H9 (cell line): ENCODE data around the gene SEMA3D. TPM values are rescaled to one million over a fixed set of nuclear protein-coding genes. Genes with fewer than 3 reads are reported as not detected.
A peak's percentile ranks its signal among the peaks of the same experiment; 100 is the strongest.

Experiments used
- DNase-seq: peaks from one replicate; pipeline ENCODE4 v3.0.0-alpha.2; 2017
- H2AFZ ChIP-seq: one replicate; pipeline ENCODE4 v1.6.1; 2013; ENCODE audit warnings: mild to moderate bottlenecking, low read length, control low read depth, moderate library complexity
- H2AK5ac ChIP-seq: 2 replicates; pipeline ENCODE4 v1.6.1; 2013; ENCODE audit warnings: low read length, control low read depth, mixed read lengths; ENCODE audit not compliant: insufficient read length
- H2BK120ac ChIP-seq: one replicate; pipeline ENCODE4 v1.6.1; 2013; ENCODE audit warnings: low read depth, mild to moderate bottlenecking, low read length, control low read depth, inconsistent platforms; ENCODE audit not compliant: poor library complexity, severe bottlenecking
- H2BK12ac ChIP-seq: 2 replicates; pipeline ENCODE4 v1.6.1; 2013; ENCODE audit warnings: low read length, control low read depth, mixed read lengths, low read depth; ENCODE audit not compliant: insufficient read length
- H2BK15ac ChIP-seq: 2 replicates; pipeline ENCODE4 v1.6.1; 2013; ENCODE audit warnings: low read depth, low read length, control low read depth
- H2BK20ac ChIP-seq: one replicate; pipeline ENCODE4 v1.6.1; 2013; ENCODE audit warnings: low read depth, mild to moderate bottlenecking, low read length, control low read depth, inconsistent platforms; ENCODE audit not compliant: poor library complexity, severe bottlenecking
- H2BK5ac ChIP-seq: 2 replicates; pipeline ENCODE4 v1.6.1; 2013; ENCODE audit warnings: low read length, control low read depth, mixed read lengths; ENCODE audit not compliant: insufficient read length
- H3K14ac ChIP-seq: 2 replicates; pipeline ENCODE4 v1.6.1; 2013; ENCODE audit warnings: low read length, control low read depth; ENCODE audit not compliant: insufficient read depth
- H3K18ac ChIP-seq: 2 replicates; pipeline ENCODE4 v1.6.1; 2013; ENCODE audit warnings: low read depth, mild to moderate bottlenecking, mixed read lengths, low read length, control low read depth; ENCODE audit not compliant: insufficient read length
- H3K23ac ChIP-seq: 2 replicates; pipeline ENCODE4 v1.6.1; 2013; ENCODE audit warnings: low read length, control low read depth, mixed read lengths, low read depth; ENCODE audit not compliant: insufficient read length
- H3K23me2 ChIP-seq: 2 replicates; pipeline ENCODE4 v1.6.1; 2013; ENCODE audit warnings: low read depth, mild to moderate bottlenecking, mixed read lengths, low read length, control low read depth; ENCODE audit not compliant: insufficient read length, poor library complexity, severe bottlenecking
- H3K27ac ChIP-seq: 2 replicates; pipeline ENCODE4 v1.5.1; 2013; ENCODE audit warnings: low read length, control low read depth, mixed read lengths, low read depth; ENCODE audit not compliant: insufficient read length
- H3K27me3 ChIP-seq: 2 replicates; pipeline ENCODE4 v1.6.1; 2013; ENCODE audit warnings: low read length, control low read depth, inconsistent platforms; ENCODE audit not compliant: insufficient read depth
- H3K4ac ChIP-seq: 2 replicates; pipeline ENCODE4 v1.6.1; 2013; ENCODE audit warnings: low read depth, mild to moderate bottlenecking, control low read depth, inconsistent platforms, low read length, moderate library complexity
- H3K4me1 ChIP-seq: 2 replicates; pipeline ENCODE4 v1.6.1; 2013; ENCODE audit warnings: low read length, control low read depth, inconsistent platforms; ENCODE audit not compliant: insufficient read depth
- H3K4me2 ChIP-seq: 2 replicates; pipeline ENCODE4 v1.6.1; 2013; ENCODE audit warnings: low read length, control low read depth, mixed read lengths; ENCODE audit not compliant: insufficient read length, insufficient read depth
- H3K56ac ChIP-seq: 2 replicates; pipeline ENCODE4 v1.6.1; 2013; ENCODE audit warnings: low read depth, mild to moderate bottlenecking, mixed read lengths, low read length, control low read depth; ENCODE audit not compliant: insufficient read length
- H3K79me1 ChIP-seq: 2 replicates; pipeline ENCODE4 v1.6.1; 2013; ENCODE audit warnings: low read depth, mild to moderate bottlenecking, moderate library complexity, low read length, control low read depth, inconsistent platforms; ENCODE audit not compliant: insufficient read depth, poor library complexity, severe bottlenecking
- H3K79me2 ChIP-seq: 2 replicates; pipeline ENCODE4 v1.6.1; 2013; ENCODE audit warnings: low read length, control low read depth, inconsistent platforms; ENCODE audit not compliant: insufficient read depth
- H3K9ac ChIP-seq: 2 replicates; pipeline ENCODE4 v1.6.1; 2013; ENCODE audit warnings: low read length, control low read depth, mixed read lengths; ENCODE audit not compliant: insufficient read length; ENCODE audit errors: extremely low read depth
- H3K9me3 ChIP-seq: one replicate; pipeline ENCODE4 v1.6.1; 2013; ENCODE audit warnings: low read depth, low read length, inconsistent platforms; ENCODE audit not compliant: control insufficient read depth
- H3T11ph ChIP-seq: one replicate; pipeline ENCODE4 v1.6.1; 2013; ENCODE audit warnings: mild to moderate bottlenecking, low read length, control low read depth, inconsistent platforms
- H4K20me1 ChIP-seq: one replicate; pipeline ENCODE4 v1.6.1; 2013; ENCODE audit not compliant: control insufficient read depth, insufficient read length, insufficient read depth
- H4K5ac ChIP-seq: 2 replicates; pipeline ENCODE4 v1.6.1; 2013; ENCODE audit warnings: low read depth, mild to moderate bottlenecking, mixed read lengths, low read length, control low read depth; ENCODE audit not compliant: insufficient read length
- H4K8ac ChIP-seq: replicated peaks from 2 replicates; pipeline ENCODE4 v1.6.1; 2013; ENCODE audit warnings: low read length, control low read depth, mixed read lengths, low read depth; ENCODE audit not compliant: insufficient read length
- H4K91ac ChIP-seq: 2 replicates; pipeline ENCODE4 v1.6.1; 2013; ENCODE audit warnings: low read depth, mild to moderate bottlenecking, moderate library complexity, mixed read lengths, low read length, control low read depth; ENCODE audit not compliant: insufficient read length
- H3K27ac Mint-ChIP-seq, 3 experiments: 2 replicates in 2 of 3; 3 replicates in 1 of 3; pipeline ENCODE4 v1.8.0; 2020 to 2021; ENCODE audit warnings: mixed read lengths in 3 of 3, mild to moderate bottlenecking in 1 of 3, moderate library complexity in 1 of 3
- H3K27me3 Mint-ChIP-seq: 2 replicates; pipeline ENCODE4 v1.8.0; 2021; ENCODE audit warnings: low read depth, mild to moderate bottlenecking, moderate library complexity, mixed read lengths
- H3K36me3 Mint-ChIP-seq, 3 experiments: 2 replicates in 2 of 3; 3 replicates in 1 of 3; pipeline ENCODE4 v1.8.0; 2020 to 2021; ENCODE audit warnings: low read depth in 3 of 3, mixed read lengths in 3 of 3; ENCODE audit not compliant: insufficient read depth in 1 of 3
- H3K4me1 Mint-ChIP-seq, 2 experiments: 2 replicates each; pipeline ENCODE4 v1.8.0; 2020; ENCODE audit warnings: mixed read lengths in 2 of 2
- H3K4me3 Mint-ChIP-seq, 2 experiments: 2 replicates in 1 of 2; 3 replicates in 1 of 2; pipeline ENCODE4 v1.8.0; 2020 to 2021; ENCODE audit warnings: mild to moderate bottlenecking in 2 of 2, mixed read lengths in 2 of 2, moderate library complexity in 1 of 2
- H3K9me3 Mint-ChIP-seq, 2 experiments: 2 replicates in 1 of 2; 3 replicates in 1 of 2; pipeline ENCODE4 v1.8.0; 2020; ENCODE audit warnings: mild to moderate bottlenecking in 2 of 2, mixed read lengths in 2 of 2, moderate library complexity in 1 of 2
- WGBS: extraction: QIAGEN DNeasy Blood & Tissue Kit; methylation state at CpG from one replicate; pipeline ENCODE4 v1.1.7; 2013; ENCODE audit warnings: missing lambda C conversion rate, low lambda C conversion rate, mixed read lengths; ENCODE audit not compliant: insufficient read length; ENCODE audit errors: extremely low coverage; 5-methylcytosine and 5-hydroxymethylcytosine counted together
- total RNA-seq: library from RNA; stranded (reverse); gene quantifications from 2 replicates; pipeline ENCODE4 v1.2.1, GENCODE V29; 2021
- TF ChIP-seq, protein P1 (sequence below): fragments of 200-600 bp; sonication (generic); conservative IDR thresholded peaks from 3 replicates; pipeline ENCODE4 v1.8.0; 2021; ENCODE audit warnings: antibody characterized with exemption, mild to moderate bottlenecking

SEMA3D gene
- total RNA-seq, 1 experiment from 2014 or later: 5.4 TPM

DNA sequence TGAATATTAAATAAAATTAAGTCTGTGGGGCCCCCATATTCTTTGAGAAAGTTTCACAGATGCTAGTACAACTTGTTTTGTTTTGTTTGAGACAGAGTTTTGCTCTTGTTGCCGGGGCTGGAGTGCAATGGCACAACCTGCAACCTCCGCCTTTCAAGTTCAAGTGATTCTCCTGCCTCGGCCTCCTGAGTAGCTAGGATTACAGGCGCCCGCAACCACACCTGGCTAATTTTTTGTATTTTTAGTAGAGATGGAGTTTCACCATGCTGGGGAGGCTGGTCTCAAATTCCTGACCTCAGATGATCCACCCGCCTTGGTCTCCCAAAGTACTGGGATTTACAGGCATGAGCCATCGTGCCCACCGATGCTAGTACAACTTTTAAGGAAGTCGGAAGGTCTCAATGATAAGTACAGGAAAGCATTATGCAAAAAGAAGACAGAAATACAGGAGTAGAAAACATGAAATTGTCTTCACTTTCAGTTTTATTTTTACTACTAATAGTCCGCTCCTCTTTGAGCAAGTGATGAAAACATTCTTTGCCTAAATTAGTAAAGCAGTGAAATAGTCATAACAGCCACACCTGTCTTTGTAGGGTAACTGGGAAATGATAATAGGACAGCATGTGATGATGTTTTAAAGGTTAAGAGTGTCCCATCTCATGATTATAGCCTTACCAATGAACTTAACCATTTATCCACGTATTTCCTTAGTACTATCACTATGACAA is 147.5 kb downstream of the SEMA3D start:
- H3K79me2 ChIP-seq: no peaks in the 10 kb centered on the region
- Mint-ChIP-seq H3K4me3 (no peak overlapping the region), H3K36me3 (no peaks in the 10 kb centered on the region), H3K9me3 (no peaks in the 10 kb centered on the region), H3K27me3 (no peaks in the 10 kb centered on the region), H3K27ac (peak overlapping the region in 1 of 3 experiments; percentile 57; a peak in 1 of 7 replicates), H3K4me1 (no peaks in the 10 kb centered on the region)
- no peaks in the 10 kb centered on the region for H4K20me1 ChIP-seq
- H3K79me1 ChIP-seq: no peaks in the 10 kb centered on the region
- TF ChIP-seq, protein P1, sequence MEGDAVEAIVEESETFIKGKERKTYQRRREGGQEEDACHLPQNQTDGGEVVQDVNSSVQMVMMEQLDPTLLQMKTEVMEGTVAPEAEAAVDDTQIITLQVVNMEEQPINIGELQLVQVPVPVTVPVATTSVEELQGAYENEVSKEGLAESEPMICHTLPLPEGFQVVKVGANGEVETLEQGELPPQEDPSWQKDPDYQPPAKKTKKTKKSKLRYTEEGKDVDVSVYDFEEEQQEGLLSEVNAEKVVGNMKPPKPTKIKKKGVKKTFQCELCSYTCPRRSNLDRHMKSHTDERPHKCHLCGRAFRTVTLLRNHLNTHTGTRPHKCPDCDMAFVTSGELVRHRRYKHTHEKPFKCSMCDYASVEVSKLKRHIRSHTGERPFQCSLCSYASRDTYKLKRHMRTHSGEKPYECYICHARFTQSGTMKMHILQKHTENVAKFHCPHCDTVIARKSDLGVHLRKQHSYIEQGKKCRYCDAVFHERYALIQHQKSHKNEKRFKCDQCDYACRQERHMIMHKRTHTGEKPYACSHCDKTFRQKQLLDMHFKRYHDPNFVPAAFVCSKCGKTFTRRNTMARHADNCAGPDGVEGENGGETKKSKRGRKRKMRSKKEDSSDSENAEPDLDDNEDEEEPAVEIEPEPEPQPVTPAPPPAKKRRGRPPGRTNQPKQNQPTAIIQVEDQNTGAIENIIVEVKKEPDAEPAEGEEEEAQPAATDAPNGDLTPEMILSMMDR: no peak
- no peaks in the 10 kb centered on the region for H3K4me1 ChIP-seq
- H3K9ac ChIP-seq: no peak overlapping the region
- H3K23ac ChIP-seq: no peak overlapping the region
- no peaks in the 10 kb centered on the region for H3K9me3 ChIP-seq
- no peak overlapping the region for H3K14ac ChIP-seq
- no peak overlapping the region for H2BK20ac ChIP-seq
- no peaks in the 10 kb centered on the region for H3K23me2 ChIP-seq
- H3K27me3 ChIP-seq: no peaks in the 10 kb centered on the region
- no peak overlapping the region for H3K18ac ChIP-seq
- no peak overlapping the region for H4K5ac ChIP-seq
- H4K8ac ChIP-seq: no peak overlapping the region
- no peak overlapping the region for H3K4ac ChIP-seq
- H2BK120ac ChIP-seq: no peak overlapping the region
- H3K56ac ChIP-seq: no peak overlapping the region
- no peak overlapping the region for H3K4me2 ChIP-seq
- no peak overlapping the region for H2BK12ac ChIP-seq
- no peak overlapping the region for H2BK5ac ChIP-seq
- no peak overlapping the region for H2AK5ac ChIP-seq
- DNase-seq: no peak
- H3T11ph ChIP-seq: no peak overlapping the region
- H4K91ac ChIP-seq: no peak overlapping the region
- H3K27ac ChIP-seq: no peak overlapping the region
- no CpG with 5 or more reads among the region's 11 CpGs for WGBS
- H2BK15ac ChIP-seq: no peak overlapping the region
- no peak overlapping the region for H2AFZ ChIP-seq
